Neural cell (in vitro differentiated cells): Measurements from ENCODE around the gene TRIM46. TPM values are rescaled to one million over a fixed set of nuclear protein-coding genes. Genes with fewer than 3 reads are reported as not detected.
"Not testable (repeated sequence)": the region's sequence is repeated elsewhere in the genome, so short reads cannot be mapped to it uniquely, and the experiment has no call there.

Experiments
- H2AFZ ChIP-seq: fragments of 200-600, 300-800 bp; sonication (generic), shearing (Covaris generic); 2 replicates; pipeline ENCODE4 v1.6.0; 2014; ENCODE audit warnings: low read depth, mild to moderate bottlenecking, antibody characterized with exemption, low read length, moderate library complexity
- H3F3A ChIP-seq: fragments of 200-600 bp; shearing (Covaris generic); 2 replicates; pipeline ENCODE4 v1.6.1; 2016; ENCODE audit warnings: mild to moderate bottlenecking, moderate library complexity, mixed read lengths, antibody characterized with exemption, low read length; ENCODE audit not compliant: insufficient read depth, poor library complexity, severe bottlenecking
- H3K27ac ChIP-seq: fragments of 200-600, 300-800 bp; sonication (generic), shearing (Covaris generic); 2 replicates; pipeline ENCODE4 v1.5.1; 2014; ENCODE audit warnings: mild to moderate bottlenecking, low read length, moderate library complexity
- H3K27me3 ChIP-seq: fragments of 300-800, 200-600 bp; sonication (generic), shearing (Covaris generic); 2 replicates; pipeline ENCODE4 v1.6.0; 2014; ENCODE audit warnings: mild to moderate bottlenecking, low read depth, low read length, moderate library complexity; ENCODE audit not compliant: insufficient read depth
- H3K36me3 ChIP-seq: fragments of 300-800, 200-600 bp; sonication (generic), shearing (Covaris generic); 2 replicates; pipeline ENCODE4 v1.5.1; 2014; ENCODE audit warnings: mild to moderate bottlenecking, antibody characterized with exemption, low read length, moderate library complexity; ENCODE audit not compliant: insufficient read depth
- H3K4me2 ChIP-seq: fragments of 300-800, 200-600 bp; sonication (generic), shearing (Covaris generic); 2 replicates; pipeline ENCODE4 v1.6.0; 2014; ENCODE audit warnings: mild to moderate bottlenecking, low read length
- H3K4me3 ChIP-seq: fragments of 300-800, 200-600 bp; sonication (generic), shearing (Covaris generic); 2 replicates; pipeline ENCODE4 v1.5.1; 2014; ENCODE audit warnings: mild to moderate bottlenecking, low read length, moderate library complexity
- H3K79me2 ChIP-seq: fragments of 200-600 bp; shearing (Covaris generic); replicated peaks from 2 replicates; pipeline ENCODE4 v1.6.0; 2014; ENCODE audit warnings: mild to moderate bottlenecking, low read length, moderate library complexity; ENCODE audit not compliant: insufficient read depth
- H3K9ac ChIP-seq: fragments of 300-800, 200-600 bp; sonication (generic), shearing (Covaris generic); 2 replicates; pipeline ENCODE4 v1.6.1; 2016; ENCODE audit warnings: mild to moderate bottlenecking, low read length, mixed read lengths
- H3K9me2 ChIP-seq: fragments of 200-600 bp; shearing (Covaris generic); 2 replicates; pipeline ENCODE4 v1.6.1; 2016; ENCODE audit warnings: mild to moderate bottlenecking, low read length, mixed read lengths; ENCODE audit not compliant: insufficient read depth
- H3K9me3 ChIP-seq: fragments of 200-600, 300-800 bp; sonication (generic), shearing (Covaris generic); 2 replicates; pipeline ENCODE4 v1.6.1; 2016; ENCODE audit warnings: mild to moderate bottlenecking, mixed run types, low read length, moderate library complexity, mixed read lengths
- H4K20me1 ChIP-seq: fragments of 200-600 bp; shearing (Covaris generic); 2 replicates; pipeline ENCODE4 v1.6.1; 2016; ENCODE audit warnings: mild to moderate bottlenecking, mixed run types; ENCODE audit not compliant: insufficient read depth
- EP300 ChIP-seq: fragments of 450-650 bp; conservative IDR thresholded peaks from 2 replicates; pipeline ENCODE4 v1.6.1; 2014; ENCODE audit warnings: antibody characterized with exemption, mild to moderate bottlenecking, moderate library complexity; ENCODE audit not compliant: poor library complexity, severe bottlenecking
- EZH2 ChIP-seq: fragments of 200-600, 300-800 bp; shearing (Covaris generic), sonication (generic); IDR thresholded peaks from 2 replicates; pipeline ENCODE4 v1.6.1; 2014; ENCODE audit warnings: antibody characterized with exemption, low read length, borderline replicate concordance, mild to moderate bottlenecking; ENCODE audit not compliant: insufficient read depth, poor library complexity, severe bottlenecking
- MXI1 ChIP-seq: fragments of 450-650 bp; conservative IDR thresholded peaks from 2 replicates; pipeline ENCODE4 v1.6.1; 2014; ENCODE audit warnings: antibody characterized with exemption, mild to moderate bottlenecking; ENCODE audit not compliant: poor library complexity, severe bottlenecking
- POLR2AphosphoS5 ChIP-seq: IDR thresholded peaks from 2 replicates; pipeline ENCODE4 v1.6.1; 2012
- RAD21 ChIP-seq: fragments of 450-650 bp; conservative IDR thresholded peaks from 2 replicates; pipeline ENCODE4 v1.6.1; 2014; ENCODE audit warnings: antibody characterized with exemption, mild to moderate bottlenecking, moderate library complexity
- SMC3 ChIP-seq: fragments of 450-650 bp; conservative IDR thresholded peaks from 2 replicates; pipeline ENCODE4 v1.6.1; 2014; ENCODE audit warnings: antibody characterized with exemption, mild to moderate bottlenecking, moderate library complexity; ENCODE audit not compliant: poor library complexity
- TAF1 ChIP-seq: IDR thresholded peaks from 2 replicates; pipeline ENCODE4 v1.6.1; 2012; ENCODE audit warnings: low read depth
- polyA plus RNA-seq: library from polyadenylated mRNA; depleted of rRNA; stranded (reverse); fragments of >200 nt; gene quantifications from 2 replicates; pipeline ENCODE4 v1.2.3, GENCODE V29; 2014
- TF ChIP-seq, protein P1 (sequence below): IDR thresholded peaks from 2 replicates; pipeline ENCODE4 v1.6.1; 2012; ENCODE audit warnings: borderline replicate concordance
- TF ChIP-seq, protein P2 (sequence below): fragments of 450-650 bp; IDR thresholded peaks from 2 replicates; pipeline ENCODE4 v1.5.1; 2014; ENCODE audit warnings: antibody characterized with exemption, mild to moderate bottlenecking, moderate library complexity; ENCODE audit not compliant: poor library complexity, severe bottlenecking

TRIM46 gene
- polyA plus RNA-seq, 1 donor from 2014 or later, result 31.5 TPM

DNA sequence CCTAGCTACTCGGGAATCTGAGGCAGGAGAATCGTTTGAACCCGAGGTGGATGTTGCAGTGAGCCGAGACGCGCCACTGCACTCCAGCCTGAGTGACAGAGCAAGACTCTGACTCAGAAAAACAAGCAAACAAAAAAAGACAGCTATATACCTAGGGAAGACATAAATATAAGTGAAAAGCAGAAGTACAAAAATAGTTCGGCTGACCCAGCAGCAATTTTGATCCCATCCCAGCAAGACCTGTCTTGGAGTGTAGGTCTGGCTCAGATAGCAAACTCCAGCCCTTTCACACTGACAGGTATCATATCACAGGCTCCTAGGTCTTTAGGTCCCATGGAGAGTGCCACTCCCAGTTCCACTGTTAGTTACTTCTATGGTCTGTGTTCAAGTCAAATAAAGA, 49.4 kb downstream of the TRIM46 start:
- no peaks in the 10 kb centered on the region for H3K9me3 ChIP-seq
- no peak overlapping the region for H3K4me3 ChIP-seq
- no peak overlapping the region for H3K27ac ChIP-seq
- no peaks in the 10 kb centered on the region for H3K9me2 ChIP-seq
- TF ChIP-seq EZH2, result no peak
- TF ChIP-seq RAD21, result no peak
- TF ChIP-seq, protein P1, sequence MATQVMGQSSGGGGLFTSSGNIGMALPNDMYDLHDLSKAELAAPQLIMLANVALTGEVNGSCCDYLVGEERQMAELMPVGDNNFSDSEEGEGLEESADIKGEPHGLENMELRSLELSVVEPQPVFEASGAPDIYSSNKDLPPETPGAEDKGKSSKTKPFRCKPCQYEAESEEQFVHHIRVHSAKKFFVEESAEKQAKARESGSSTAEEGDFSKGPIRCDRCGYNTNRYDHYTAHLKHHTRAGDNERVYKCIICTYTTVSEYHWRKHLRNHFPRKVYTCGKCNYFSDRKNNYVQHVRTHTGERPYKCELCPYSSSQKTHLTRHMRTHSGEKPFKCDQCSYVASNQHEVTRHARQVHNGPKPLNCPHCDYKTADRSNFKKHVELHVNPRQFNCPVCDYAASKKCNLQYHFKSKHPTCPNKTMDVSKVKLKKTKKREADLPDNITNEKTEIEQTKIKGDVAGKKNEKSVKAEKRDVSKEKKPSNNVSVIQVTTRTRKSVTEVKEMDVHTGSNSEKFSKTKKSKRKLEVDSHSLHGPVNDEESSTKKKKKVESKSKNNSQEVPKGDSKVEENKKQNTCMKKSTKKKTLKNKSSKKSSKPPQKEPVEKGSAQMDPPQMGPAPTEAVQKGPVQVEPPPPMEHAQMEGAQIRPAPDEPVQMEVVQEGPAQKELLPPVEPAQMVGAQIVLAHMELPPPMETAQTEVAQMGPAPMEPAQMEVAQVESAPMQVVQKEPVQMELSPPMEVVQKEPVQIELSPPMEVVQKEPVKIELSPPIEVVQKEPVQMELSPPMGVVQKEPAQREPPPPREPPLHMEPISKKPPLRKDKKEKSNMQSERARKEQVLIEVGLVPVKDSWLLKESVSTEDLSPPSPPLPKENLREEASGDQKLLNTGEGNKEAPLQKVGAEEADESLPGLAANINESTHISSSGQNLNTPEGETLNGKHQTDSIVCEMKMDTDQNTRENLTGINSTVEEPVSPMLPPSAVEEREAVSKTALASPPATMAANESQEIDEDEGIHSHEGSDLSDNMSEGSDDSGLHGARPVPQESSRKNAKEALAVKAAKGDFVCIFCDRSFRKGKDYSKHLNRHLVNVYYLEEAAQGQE, result no peak
- TF ChIP-seq SMC3, result no peak
- no peak for TF ChIP-seq MXI1
- no peak for TF ChIP-seq POLR2AphosphoS5
- no peak for TF ChIP-seq EP300
- TF ChIP-seq, protein P2, sequence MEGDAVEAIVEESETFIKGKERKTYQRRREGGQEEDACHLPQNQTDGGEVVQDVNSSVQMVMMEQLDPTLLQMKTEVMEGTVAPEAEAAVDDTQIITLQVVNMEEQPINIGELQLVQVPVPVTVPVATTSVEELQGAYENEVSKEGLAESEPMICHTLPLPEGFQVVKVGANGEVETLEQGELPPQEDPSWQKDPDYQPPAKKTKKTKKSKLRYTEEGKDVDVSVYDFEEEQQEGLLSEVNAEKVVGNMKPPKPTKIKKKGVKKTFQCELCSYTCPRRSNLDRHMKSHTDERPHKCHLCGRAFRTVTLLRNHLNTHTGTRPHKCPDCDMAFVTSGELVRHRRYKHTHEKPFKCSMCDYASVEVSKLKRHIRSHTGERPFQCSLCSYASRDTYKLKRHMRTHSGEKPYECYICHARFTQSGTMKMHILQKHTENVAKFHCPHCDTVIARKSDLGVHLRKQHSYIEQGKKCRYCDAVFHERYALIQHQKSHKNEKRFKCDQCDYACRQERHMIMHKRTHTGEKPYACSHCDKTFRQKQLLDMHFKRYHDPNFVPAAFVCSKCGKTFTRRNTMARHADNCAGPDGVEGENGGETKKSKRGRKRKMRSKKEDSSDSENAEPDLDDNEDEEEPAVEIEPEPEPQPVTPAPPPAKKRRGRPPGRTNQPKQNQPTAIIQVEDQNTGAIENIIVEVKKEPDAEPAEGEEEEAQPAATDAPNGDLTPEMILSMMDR, result no peak
- TF ChIP-seq TAF1, result no peak
- no peak overlapping the region for H2AFZ ChIP-seq
- no peaks in the 10 kb centered on the region for H3K36me3 ChIP-seq
- H3K4me2 ChIP-seq, result no peak overlapping the region
- H4K20me1 ChIP-seq, result no peaks in the 10 kb centered on the region
- no peaks in the 10 kb centered on the region for H3K27me3 ChIP-seq
- H3K79me2 ChIP-seq, result peaks cover 11% of the 10 kb centered on the region
- peaks cover 6% of the 10 kb centered on the region for H3F3A ChIP-seq
- no peak overlapping the region for H3K9ac ChIP-seq

DNA sequence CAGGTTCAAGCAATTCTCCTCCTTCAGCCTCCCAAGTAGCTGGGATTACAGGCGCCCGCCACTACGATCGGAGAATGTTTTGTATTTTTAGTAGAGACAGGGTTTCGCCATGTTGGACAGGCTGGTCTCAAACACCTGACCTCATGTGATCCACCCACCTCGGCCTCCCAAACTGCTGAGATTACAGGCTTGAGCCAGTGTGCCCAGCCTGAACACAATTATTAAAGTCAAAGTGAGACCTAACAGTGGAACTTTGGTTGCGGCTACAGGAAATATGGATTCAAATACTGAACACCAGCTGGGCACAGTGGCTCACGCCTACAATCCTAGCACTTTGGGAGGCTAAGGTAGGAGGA, 51.7 kb downstream of the TRIM46 start:
- not testable (repeated sequence) for H3K9ac ChIP-seq, H4K20me1 ChIP-seq, H3K36me3 ChIP-seq, H3K9me2 ChIP-seq, H3K9me3 ChIP-seq, H2AFZ ChIP-seq, H3K27ac ChIP-seq, H3K27me3 ChIP-seq, H3K4me2 ChIP-seq, H3F3A ChIP-seq
- Histone ChIP-seq H3K79me2 (peaks cover 11% of the 10 kb centered on the region), H3K4me3 (peak overlapping the region; percentile 92)

DNA sequence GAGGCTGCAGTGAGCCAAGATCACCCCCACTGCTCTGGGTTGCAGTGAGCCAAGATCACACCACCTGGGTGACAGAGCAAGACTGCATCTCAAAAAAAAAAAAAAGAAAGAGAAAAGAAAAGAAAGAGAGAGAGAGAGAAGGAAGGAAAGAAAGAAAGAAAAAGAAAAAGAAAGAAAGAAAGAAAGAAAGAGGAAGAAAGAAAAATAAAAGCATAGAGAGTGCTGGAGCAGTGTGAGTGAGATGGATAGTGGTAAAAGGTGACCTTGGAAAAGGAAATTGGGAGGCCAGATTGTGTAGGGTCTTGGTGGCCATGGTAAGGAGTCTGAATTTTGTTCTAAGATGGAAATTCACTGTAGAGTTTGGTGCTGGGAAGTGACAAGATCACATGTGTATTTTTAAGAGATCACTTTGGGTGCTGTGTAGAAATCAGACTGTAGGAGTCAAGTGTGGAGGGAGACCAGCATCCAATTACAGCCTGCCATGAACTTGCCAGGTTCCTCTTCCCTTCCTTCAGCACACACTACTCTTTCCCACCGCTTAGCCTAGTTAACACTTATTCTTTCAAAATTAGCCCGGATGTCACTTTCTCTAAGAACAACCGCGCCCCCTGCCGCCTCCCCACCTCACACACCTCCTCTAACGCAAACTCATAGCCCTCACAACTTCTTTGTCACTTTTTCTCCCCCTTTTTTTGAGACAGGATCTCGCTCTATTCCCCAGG, 52.7 kb downstream of the TRIM46 start:
- Histone ChIP-seq H3F3A (peaks cover 6% of the 10 kb centered on the region), H2AFZ (peak overlapping the region; percentile 81), H3K27ac (peak overlapping the region; percentile 97), H3K36me3 (no peaks in the 10 kb centered on the region), H3K9me2 (no peaks in the 10 kb centered on the region), H3K9me3 (no peaks in the 10 kb centered on the region), H3K4me3 (peak overlapping the region; percentile 92), H3K27me3 (no peaks in the 10 kb centered on the region), H4K20me1 (no peaks in the 10 kb centered on the region), H3K79me2 (peaks cover 11% of the 10 kb centered on the region), H3K9ac (peak overlapping the region; percentile 88), H3K4me2 (peak overlapping the region; percentile 83)
- TF ChIP-seq SMC3 (peak; percentile 58), EP300 (no peak), RAD21 (peak; percentile 64)
- TF ChIP-seq, protein P2, result peak; percentile 75
